ENCODE results near the gene POLE.

DNA sequence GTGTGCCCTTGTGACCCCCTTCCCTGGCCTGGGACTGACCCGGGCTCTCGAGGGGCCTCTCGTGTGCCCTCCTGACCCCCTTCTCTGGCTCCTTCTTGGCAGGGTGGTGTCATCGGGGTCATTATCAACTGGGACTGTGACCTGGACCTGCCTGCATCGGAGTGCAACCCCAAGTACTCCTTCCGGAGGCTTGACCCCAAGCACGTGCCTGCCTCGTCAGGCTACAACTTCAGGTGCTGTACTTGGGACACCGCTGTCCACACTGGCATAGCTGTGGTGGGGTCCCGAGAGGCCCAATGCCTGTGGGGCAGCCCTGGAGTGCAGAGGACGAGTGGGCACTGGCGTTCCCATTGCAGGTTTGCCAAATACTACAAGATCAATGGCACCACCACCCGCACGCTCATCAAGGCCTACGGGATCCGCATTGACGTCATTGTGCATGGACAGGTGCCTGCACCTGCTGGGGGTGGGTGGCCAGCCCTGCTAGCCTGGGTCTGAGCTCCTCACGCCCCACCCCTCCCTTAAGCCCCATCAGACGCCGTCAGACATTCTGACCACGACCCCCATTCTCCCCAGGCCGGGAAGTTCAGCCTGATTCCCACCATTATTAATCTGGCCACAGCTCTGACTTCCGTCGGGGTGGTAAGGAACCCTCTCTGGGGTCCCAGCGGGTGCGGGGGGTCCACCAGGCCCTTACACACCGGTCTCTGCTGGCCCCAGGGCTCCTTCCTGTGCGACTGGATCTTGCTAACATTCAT is 66.1 kb downstream of the POLE start:
- TF ChIP-seq SP1 (IDR thresholded peaks at IDR 0.05): no peak
- TF ChIP-seq CTBP1 (IDR thresholded peaks at IDR 0.05; ENCODE audit: borderline replicate concordance): no peak
- TF ChIP-seq FOXM1 (IDR thresholded peaks at IDR 0.05; ENCODE audit: borderline replicate concordance): no peak
- TF ChIP-seq FOXA1 (IDR thresholded peaks at IDR 0.05): no peak
- no peak for TF ChIP-seq LEF1 (IDR thresholded peaks at IDR 0.05; ENCODE audit: borderline replicate concordance)
- TF ChIP-seq TARDBP (IDR thresholded peaks at IDR 0.05): no peak
- no peak for TF ChIP-seq SUZ12 (IDR thresholded peaks at IDR 0.05)
- TF ChIP-seq BHLHE40 (IDR thresholded peaks at IDR 0.05; ENCODE audit: borderline replicate concordance): no peak
- no peak for TF ChIP-seq FOXK2 (IDR thresholded peaks at IDR 0.05)

Measured in HEK293T (cell line).